Thyroid gland (tissue), 4 donors: ENCODE measurements around the gene UNCX.

Experiments used
- CTCF ChIP-seq, 6 experiments: fragments of 200-600 bp in 3 of 6; fragments of 450-650 bp in 3 of 6; sonication (generic) in 3 of 6; IDR thresholded peaks; one replicate each; pipeline ENCODE4 v1.5.1; 2016 to 2019; ENCODE audit warnings: antibody characterized with exemption in 6 of 6, mild to moderate bottlenecking in 2 of 6, inconsistent platforms in 1 of 6, moderate library complexity in 1 of 6
- POLR2A ChIP-seq, 2 donors: fragments of 450-650 bp; IDR thresholded peaks; one replicate each; pipeline ENCODE4 v1.6.1; 2017; ENCODE audit warnings: antibody characterized with exemption in 2 of 2, mild to moderate bottlenecking in 2 of 2, moderate library complexity in 1 of 2

GRCh38 chr7:1197997-1198625 is 34.6 kb upstream of the UNCX start:
- TF ChIP-seq CTCF (IDR thresholded peaks at IDR 0.05), result no peak
- TF ChIP-seq POLR2A (IDR thresholded peaks at IDR 0.05), result no peak
